HepG2 (cell line): ENCODE data around the gene BCAS3. TPM values are rescaled to one million over a fixed set of nuclear protein-coding genes. Genes with fewer than 3 reads are reported as not detected.

ENCODE experiments used
- ASH2L ChIP-seq: fragments of 300-600, 200-600 bp; sonication (generic); IDR thresholded peaks from 2 replicates; pipeline ENCODE4 v1.7.0; 2017; ENCODE audit warnings: low read depth, mild to moderate bottlenecking, moderate library complexity, mixed read lengths, low read length; ENCODE audit not compliant: insufficient read length
- ATF7 ChIP-seq, 2 experiments: fragments of 450-650 bp in 1 of 2; sonication (generic) in 1 of 2; formaldehyde crosslinking in 1 of 2; IDR thresholded peaks; 2 replicates each; pipeline versions ENCODE4 v1.4.0 to v1.6.1; 2016 to 2020; ENCODE audit warnings: antibody characterized with exemption in 1 of 2, mild to moderate bottlenecking in 1 of 2, missing genetic modification reagents in 1 of 2
- FOXJ3 ChIP-seq: sonication (generic); formaldehyde crosslinking; IDR thresholded peaks from 2 replicates; pipeline ENCODE4 v1.4.0; 2020; ENCODE audit warnings: missing genetic modification reagents, mild to moderate bottlenecking, borderline replicate concordance
- HIC2 ChIP-seq: sonication (generic); formaldehyde crosslinking; IDR thresholded peaks from 2 replicates; pipeline ENCODE4 v1.9.0; 2022; ENCODE audit warnings: low read depth, missing genetic modification reagents
- HNF4G ChIP-seq, 2 experiments: sonication (generic) in 1 of 2; formaldehyde crosslinking in 1 of 2; IDR thresholded peaks; 2 replicates each; pipeline versions ENCODE4 v1.4.0 to v1.6.1; 2011 to 2020; ENCODE audit warnings: borderline replicate concordance in 2 of 2, low read depth in 2 of 2, mild to moderate bottlenecking in 2 of 2, low read length in 1 of 2, missing genetic modification reagents in 1 of 2, moderate library complexity in 1 of 2
- IKZF1 ChIP-seq: fragments of 450-650 bp; IDR thresholded peaks from 2 replicates; pipeline ENCODE4 v1.7.1; 2016
- JDP2 ChIP-seq: sonication (generic); formaldehyde crosslinking; IDR thresholded peaks from 2 replicates; pipeline ENCODE4 v1.8.1; 2022; ENCODE audit warnings: missing genetic modification reagents, borderline replicate concordance
- MYC ChIP-seq: sonication (generic); formaldehyde crosslinking; IDR thresholded peaks from 2 replicates; pipeline ENCODE4 v1.9.0; 2021; ENCODE audit warnings: missing genetic modification reagents, borderline replicate concordance
- RFX1 ChIP-seq: fragments of 450-650 bp; IDR thresholded peaks from 2 replicates; pipeline ENCODE4 v1.6.1; 2017
- SMAD9 ChIP-seq: sonication (generic); formaldehyde crosslinking; IDR thresholded peaks from 2 replicates; pipeline ENCODE4 v1.5.1; 2020; ENCODE audit warnings: mild to moderate bottlenecking, missing genetic modification reagents
- ZNF530 ChIP-seq: sonication (generic); formaldehyde crosslinking; IDR thresholded peaks from 2 replicates; pipeline ENCODE4 v1.5.0; 2020; ENCODE audit warnings: low read depth, mild to moderate bottlenecking, missing genetic modification reagents
- ZNF543 ChIP-seq: sonication (generic); formaldehyde crosslinking; IDR thresholded peaks from 2 replicates; pipeline ENCODE4 v1.4.0; 2020; ENCODE audit warnings: mild to moderate bottlenecking, missing genetic modification reagents
- ZNF761 ChIP-seq: sonication (generic); formaldehyde crosslinking; conservative IDR thresholded peaks from 2 replicates; pipeline ENCODE4 v1.4.0; 2020; ENCODE audit warnings: mild to moderate bottlenecking, missing genetic modification reagents
- ZNF850 ChIP-seq: sonication (generic); formaldehyde crosslinking; conservative IDR thresholded peaks from 2 replicates; pipeline ENCODE4 v1.9.0; 2021; ENCODE audit warnings: mild to moderate bottlenecking, missing genetic modification reagents
- polyA plus RNA-seq, 8 experiments: library from polyadenylated mRNA; depleted of rRNA in 3 of 8; stranded (reverse) in 7 of 8; unstranded in 1 of 8; fragments of >200 nt; fragmentation: Illumina TruSeq in 4 of 8; extraction: Trizol in 4 of 8; gene quantifications; 2 replicates each; pipeline versions ENCODE4 v1.2.1 to v1.2.3, GENCODE V29; 2011 to 2016; ENCODE audit warnings: low read depth in 4 of 8, missing spikeins in 1 of 8, mixed read lengths in 1 of 8; ENCODE audit not compliant: insufficient read depth in 1 of 8
- total RNA-seq, 5 experiments: library from RNA; depleted of rRNA; stranded (reverse); fragments of >200 nt; fragmentation: Illumina TruSeq; extraction: Trizol; gene quantifications; 2 replicates each; pipeline ENCODE4 v1.2.3, GENCODE V29; 2016; ENCODE audit warnings: low read depth in 1 of 5
- TF ChIP-seq, protein P1 (sequence below): sonication (generic); formaldehyde crosslinking; conservative IDR thresholded peaks from 2 replicates; pipeline ENCODE4 v1.4.0; 2020; ENCODE audit warnings: missing genetic modification reagents
- TF ChIP-seq, protein P2 (sequence below): sonication (generic); formaldehyde crosslinking; IDR thresholded peaks from 2 replicates; pipeline ENCODE4 v1.4.0; 2020; ENCODE audit warnings: mild to moderate bottlenecking, missing genetic modification reagents

The BCAS3 gene
- total and polyA plus RNA-seq, 2 of the 13 experiments (the other 11 are each of a cell fraction or from before 2014, with no cell fraction given) = 10.7 to 11.2 TPM

- 0 out of 2 replicates have a peak, but pooled peaks have one; percentile 9 for TF ChIP-seq MYC (CRISPR knock-in tag)
- no peak for TF ChIP-seq ZNF850 (CRISPR knock-in tag)
- no peak for TF ChIP-seq RFX1
- peak; percentile 55 for TF ChIP-seq HNF4G (IDR thresholded peaks at IDR 0.05; ENCODE audit: borderline replicate concordance, low read depth, low read length)
- peak; percentile 81; the same call in 1 of the 2 replicates for TF ChIP-seq HNF4G (CRISPR knock-in tag; IDR thresholded peaks at IDR 0.05; ENCODE audit: borderline replicate concordance, low read depth)
- TF ChIP-seq, protein P1, sequence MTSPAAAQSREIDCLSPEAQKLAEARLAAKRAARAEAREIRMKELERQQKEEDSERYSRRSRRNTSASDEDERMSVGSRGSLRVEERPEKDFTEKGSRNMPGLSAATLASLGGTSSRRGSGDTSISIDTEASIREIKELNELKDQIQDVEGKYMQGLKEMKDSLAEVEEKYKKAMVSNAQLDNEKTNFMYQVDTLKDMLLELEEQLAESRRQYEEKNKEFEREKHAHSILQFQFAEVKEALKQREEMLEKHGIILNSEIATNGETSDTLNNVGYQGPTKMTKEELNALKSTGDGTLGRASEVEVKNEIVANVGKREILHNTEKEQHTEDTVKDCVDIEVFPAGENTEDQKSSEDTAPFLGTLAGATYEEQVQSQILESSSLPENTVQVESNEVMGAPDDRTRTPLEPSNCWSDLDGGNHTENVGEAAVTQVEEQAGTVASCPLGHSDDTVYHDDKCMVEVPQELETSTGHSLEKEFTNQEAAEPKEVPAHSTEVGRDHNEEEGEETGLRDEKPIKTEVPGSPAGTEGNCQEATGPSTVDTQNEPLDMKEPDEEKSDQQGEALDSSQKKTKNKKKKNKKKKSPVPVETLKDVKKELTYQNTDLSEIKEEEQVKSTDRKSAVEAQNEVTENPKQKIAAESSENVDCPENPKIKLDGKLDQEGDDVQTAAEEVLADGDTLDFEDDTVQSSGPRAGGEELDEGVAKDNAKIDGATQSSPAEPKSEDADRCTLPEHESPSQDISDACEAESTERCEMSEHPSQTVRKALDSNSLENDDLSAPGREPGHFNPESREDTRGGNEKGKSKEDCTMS = no peak
- no peak; the same call in 1 of the 2 replicates for TF ChIP-seq HIC2 (CRISPR knock-in tag)
- peak; percentile 82; the same call in 1 of the 2 replicates for TF ChIP-seq ZNF543 (CRISPR knock-in tag)
- TF ChIP-seq FOXJ3 (CRISPR knock-in tag) = peak; percentile 79
- TF ChIP-seq ASH2L = peak; percentile 74
- TF ChIP-seq IKZF1 = no peak
- no peak for TF ChIP-seq ZNF530 (CRISPR knock-in tag)
- TF ChIP-seq, protein P2, sequence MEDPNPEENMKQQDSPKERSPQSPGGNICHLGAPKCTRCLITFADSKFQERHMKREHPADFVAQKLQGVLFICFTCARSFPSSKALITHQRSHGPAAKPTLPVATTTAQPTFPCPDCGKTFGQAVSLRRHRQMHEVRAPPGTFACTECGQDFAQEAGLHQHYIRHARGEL (CRISPR knock-in tag) = no peak
- no peak for TF ChIP-seq SMAD9 (CRISPR knock-in tag)
- no peak for TF ChIP-seq JDP2 (CRISPR knock-in tag)
- peak; percentile 44; the same call in 1 of the 2 replicates for TF ChIP-seq ATF7 (IDR thresholded peaks at IDR 0.05)
- TF ChIP-seq ATF7 (CRISPR knock-in tag; IDR thresholded peaks at IDR 0.05) = peak; percentile 95
- TF ChIP-seq ZNF761 (CRISPR knock-in tag) = no peak; the same call in 1 of the 2 replicates
These were observed 686.2 kb downstream of the BCAS3 start (continued) for GRCh38 chr17:61363601-61364462.
